RWPE2 (cell line): ENCODE data around the gene NEDD4L.
A peak's percentile ranks its signal among the peaks of the same experiment; 100 is the strongest.
"Not testable (repeated sequence)": the region's sequence is repeated elsewhere in the genome, so short reads cannot be mapped to it uniquely, and the experiment has no call there.

Experiments used
- ATAC-seq: fragments of 200-7000 bp; cut with Tn5 transposase; 3 replicates; pipeline ENCODE4 v1.9.1; 2021; ENCODE audit warnings: low read depth
- DNase-seq: peaks from one replicate; pipeline ENCODE4 v3.0.0-alpha.2; 2020; ENCODE audit warnings: low spot score
- H3K27ac ChIP-seq: fragments of 450-650 bp; 2 replicates; pipeline ENCODE4 v1.5.1; 2017; ENCODE audit warnings: mild to moderate bottlenecking; ENCODE audit not compliant: poor library complexity, severe bottlenecking
- H3K27me3 ChIP-seq: fragments of 250-450 bp; sonication (Bioruptor Pico); 2 replicates; pipeline ENCODE4 v1.5.1; 2021; ENCODE audit warnings: mild to moderate bottlenecking, moderate library complexity; ENCODE audit not compliant: insufficient read depth, poor library complexity, severe bottlenecking
- H3K36me3 ChIP-seq: fragments of 250-450 bp; sonication (Bioruptor Pico); 2 replicates; pipeline ENCODE4 v1.5.1; 2020; ENCODE audit warnings: low read depth, mild to moderate bottlenecking, moderate library complexity
- H3K4me1 ChIP-seq: fragments of 250-450 bp; sonication (Bioruptor Pico); 2 replicates; pipeline ENCODE4 v1.5.1; 2021; ENCODE audit warnings: mild to moderate bottlenecking, moderate library complexity; ENCODE audit not compliant: insufficient read depth, poor library complexity, severe bottlenecking
- H3K4me3 ChIP-seq: fragments of 250-450 bp; sonication (Bioruptor Pico); 2 replicates; pipeline ENCODE4 v1.5.1; 2021; ENCODE audit warnings: mild to moderate bottlenecking, moderate library complexity; ENCODE audit not compliant: severe bottlenecking
- H3K9me3 ChIP-seq: fragments of 250-450 bp; sonication (Bioruptor Pico); 2 replicates; pipeline ENCODE4 v1.5.1; 2021; ENCODE audit warnings: mild to moderate bottlenecking, moderate library complexity; ENCODE audit not compliant: severe bottlenecking
- TF ChIP-seq, protein P1 (sequence below): fragments of 450-650 bp; IDR thresholded peaks from one replicate; pipeline ENCODE4 v1.5.1; 2017; ENCODE audit warnings: mild to moderate bottlenecking, moderate library complexity; ENCODE audit not compliant: poor library complexity, severe bottlenecking

NEDD4L gene

DNA sequence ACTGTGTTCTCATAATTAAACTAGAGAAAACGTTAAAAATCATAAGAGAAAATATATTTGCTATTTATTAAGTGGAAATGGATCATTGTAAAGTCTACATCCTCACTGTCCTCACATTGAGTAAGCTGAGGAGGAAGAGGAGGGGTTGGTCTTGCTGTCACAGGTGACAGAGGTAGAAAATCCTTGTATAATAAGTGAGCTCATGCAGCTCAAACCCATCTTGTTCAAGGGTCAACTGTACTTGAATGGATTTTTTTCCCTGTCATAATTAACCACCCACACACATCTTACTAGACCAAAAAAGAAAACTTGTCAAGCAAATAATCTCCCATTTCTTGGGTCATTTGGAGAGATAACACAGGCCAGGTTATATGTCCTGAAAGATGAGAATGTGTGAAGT, 231.2 kb downstream of the NEDD4L start:
- ATAC-seq (no peak), DNase-seq (no peak)
- H3K4me1 ChIP-seq: peaks cover 53% of the 10 kb centered on the region
- H3K27ac ChIP-seq: no peak overlapping the region
- H3K36me3 ChIP-seq: peaks cover 2% of the 10 kb centered on the region; the same call in 1 of the 2 replicates
- H3K9me3 ChIP-seq: no peaks in the 10 kb centered on the region
- no peak overlapping the region for H3K4me3 ChIP-seq
- TF ChIP-seq, protein P1, sequence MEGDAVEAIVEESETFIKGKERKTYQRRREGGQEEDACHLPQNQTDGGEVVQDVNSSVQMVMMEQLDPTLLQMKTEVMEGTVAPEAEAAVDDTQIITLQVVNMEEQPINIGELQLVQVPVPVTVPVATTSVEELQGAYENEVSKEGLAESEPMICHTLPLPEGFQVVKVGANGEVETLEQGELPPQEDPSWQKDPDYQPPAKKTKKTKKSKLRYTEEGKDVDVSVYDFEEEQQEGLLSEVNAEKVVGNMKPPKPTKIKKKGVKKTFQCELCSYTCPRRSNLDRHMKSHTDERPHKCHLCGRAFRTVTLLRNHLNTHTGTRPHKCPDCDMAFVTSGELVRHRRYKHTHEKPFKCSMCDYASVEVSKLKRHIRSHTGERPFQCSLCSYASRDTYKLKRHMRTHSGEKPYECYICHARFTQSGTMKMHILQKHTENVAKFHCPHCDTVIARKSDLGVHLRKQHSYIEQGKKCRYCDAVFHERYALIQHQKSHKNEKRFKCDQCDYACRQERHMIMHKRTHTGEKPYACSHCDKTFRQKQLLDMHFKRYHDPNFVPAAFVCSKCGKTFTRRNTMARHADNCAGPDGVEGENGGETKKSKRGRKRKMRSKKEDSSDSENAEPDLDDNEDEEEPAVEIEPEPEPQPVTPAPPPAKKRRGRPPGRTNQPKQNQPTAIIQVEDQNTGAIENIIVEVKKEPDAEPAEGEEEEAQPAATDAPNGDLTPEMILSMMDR: no peak
- no peaks in the 10 kb centered on the region for H3K27me3 ChIP-seq

DNA sequence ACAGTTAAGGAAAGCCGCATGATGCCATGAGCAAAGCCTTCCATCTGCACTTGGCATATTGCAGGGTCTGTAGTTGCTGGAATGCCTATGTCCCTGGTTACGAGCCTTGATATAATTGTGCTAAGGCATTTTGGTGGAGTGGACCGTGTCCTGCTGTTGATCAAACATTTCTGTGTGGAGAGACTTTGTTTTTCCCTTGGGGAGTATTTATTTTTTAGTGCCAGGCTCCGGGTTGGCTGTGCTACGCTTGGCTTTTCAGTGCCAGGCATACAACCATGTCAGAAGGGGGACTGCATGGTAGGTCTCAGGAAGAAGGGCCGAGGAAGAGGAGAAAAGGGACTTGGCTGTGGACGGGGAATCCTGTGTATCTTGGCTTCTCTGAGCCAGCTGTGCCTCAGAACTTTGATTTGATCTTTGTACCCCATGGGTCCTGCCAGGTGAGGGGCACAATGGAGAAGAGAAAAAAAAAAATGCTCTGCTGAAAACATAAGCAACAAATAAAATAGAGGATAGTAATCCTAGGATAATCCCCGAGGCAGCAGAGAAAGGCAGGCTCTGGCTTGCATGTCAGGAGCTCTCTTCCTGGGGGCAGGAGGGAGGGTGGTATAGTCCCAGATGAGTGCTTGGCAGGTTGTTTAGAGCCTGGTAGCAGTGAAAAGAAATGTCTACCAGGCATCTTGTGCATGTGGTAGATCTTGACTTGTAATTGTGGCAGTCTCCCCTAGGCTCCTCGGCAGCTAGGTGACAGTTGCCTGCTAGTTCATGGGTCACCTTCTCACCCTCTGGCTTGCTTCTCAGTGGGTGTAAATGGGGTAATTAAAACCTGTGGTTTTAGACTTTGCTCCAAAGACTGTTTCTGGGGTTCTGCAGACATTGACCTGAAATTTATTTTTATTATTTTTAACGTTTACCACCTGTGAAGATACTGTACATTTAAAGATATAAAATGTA, 233.0 kb downstream of the NEDD4L start:
- ATAC-seq (peak; percentile 84), DNase-seq (no peak)
- Histone ChIP-seq H3K27me3 (no peaks in the 10 kb centered on the region), H3K4me3 (no peak overlapping the region), H3K27ac (peak overlapping the region; percentile 61), H3K36me3 (peaks cover 2% of the 10 kb centered on the region; the same call in 1 of the 2 replicates), H3K4me1 (peaks cover 35% of the 10 kb centered on the region), H3K9me3 (no peaks in the 10 kb centered on the region)
- TF ChIP-seq, protein P1: no peak

DNA sequence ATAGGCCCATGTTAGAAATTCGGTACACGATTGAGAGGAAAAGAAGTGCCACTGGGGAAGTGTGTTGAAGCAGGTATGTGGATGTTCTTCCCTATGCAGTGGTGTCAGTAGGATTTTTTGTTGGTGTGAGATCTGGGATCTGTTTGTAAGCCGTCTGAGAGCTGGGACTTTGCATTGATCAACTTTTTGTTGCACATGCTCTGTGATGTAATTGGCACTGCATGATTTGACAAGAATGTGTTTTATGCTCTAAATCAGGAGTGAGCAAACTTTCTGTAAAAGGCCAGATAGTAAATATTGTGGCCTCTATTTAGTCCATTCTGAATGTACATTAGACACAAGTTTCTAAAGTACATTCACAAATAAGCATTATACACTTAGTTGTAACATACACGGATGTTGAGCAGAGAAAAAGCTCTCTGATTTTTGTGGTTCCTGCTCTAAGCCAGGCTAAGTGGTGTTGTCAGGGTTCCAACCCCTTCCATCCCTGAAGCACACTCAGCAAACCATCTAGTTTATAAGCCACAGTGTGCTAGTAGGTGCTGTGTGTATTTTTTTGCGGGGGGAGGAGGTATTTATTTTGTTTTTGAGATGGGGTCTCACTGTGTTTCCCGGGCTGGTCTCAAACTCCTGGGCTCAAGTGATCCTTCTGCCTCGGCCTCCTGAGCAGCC, 235.6 kb downstream of the NEDD4L start:
- TF ChIP-seq, protein P1: no peak
- Histone ChIP-seq H3K27ac (peak overlapping the region; percentile 16), H3K36me3 (peaks cover 7% of the 10 kb centered on the region), H3K4me1 (peaks cover 34% of the 10 kb centered on the region), H3K4me3 (no peak overlapping the region), H3K9me3 (no peaks in the 10 kb centered on the region), H3K27me3 (no peaks in the 10 kb centered on the region)
- no peak for DNase-seq
- ATAC-seq: no peak; the same call in 2 of the 3 replicates

DNA sequence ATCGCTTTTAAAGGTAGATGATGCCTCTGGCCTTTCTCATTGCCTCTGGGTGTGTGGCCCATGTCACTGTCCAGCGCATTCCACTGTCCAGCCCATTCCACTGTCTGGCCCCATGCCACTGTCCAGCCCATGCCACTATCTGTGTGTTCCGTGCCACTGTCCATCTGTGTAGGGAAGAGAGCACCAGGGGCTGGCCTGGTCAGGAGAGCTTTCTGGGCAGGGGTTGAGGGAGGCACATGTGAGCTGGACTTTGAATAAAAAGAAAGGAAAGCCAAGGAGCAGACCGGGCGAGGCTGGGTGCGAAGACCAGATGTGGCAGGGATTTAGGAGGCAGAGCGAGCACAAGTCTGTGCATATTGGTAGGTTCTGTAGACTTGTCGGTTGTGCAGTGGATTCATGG, 236.2 kb downstream of the NEDD4L start:
- peak overlapping the region; percentile 16 for H3K27ac ChIP-seq
- ATAC-seq (no peak), DNase-seq (no peak)
- H3K4me3 ChIP-seq: no peak overlapping the region
- H3K9me3 ChIP-seq: no peaks in the 10 kb centered on the region
- TF ChIP-seq, protein P1: no peak
- H3K27me3 ChIP-seq: no peaks in the 10 kb centered on the region
- H3K36me3 ChIP-seq: peaks cover 7% of the 10 kb centered on the region
- H3K4me1 ChIP-seq: peaks cover 39% of the 10 kb centered on the region

DNA sequence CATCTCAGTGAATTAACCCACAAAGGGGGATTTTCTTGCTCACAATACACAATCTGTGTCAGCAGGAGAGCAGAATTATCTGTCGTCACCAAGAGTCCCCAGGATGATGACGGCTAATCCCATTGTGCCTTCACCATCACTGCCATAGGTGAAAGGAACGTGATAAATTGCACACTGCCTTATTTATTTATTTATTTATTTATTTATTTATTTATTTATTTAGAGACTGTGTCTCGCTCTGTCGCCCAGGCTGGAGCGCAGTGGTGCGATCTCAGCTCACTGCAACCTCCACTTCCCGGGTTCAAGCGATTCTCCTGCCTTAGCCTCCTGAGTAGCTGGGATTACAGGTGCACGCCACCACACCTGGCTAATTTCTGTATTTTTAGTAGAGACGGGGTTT, 238.8 kb downstream of the NEDD4L start:
- not testable (repeated sequence) for ATAC-seq

More for the DNA sequence above, 238.8 kb downstream of the NEDD4L start:
- peaks cover 48% of the 10 kb centered on the region for H3K4me1 ChIP-seq
- not testable (repeated sequence) for H3K27me3 ChIP-seq, H3K4me3 ChIP-seq, H3K36me3 ChIP-seq, DNase-seq, H3K9me3 ChIP-seq
- peak overlapping the region; percentile 97 for H3K27ac ChIP-seq
